HK-2 (cell line): ENCODE measurements around the gene FBP2.

ENCODE experiments used
- DNase-seq: peaks from one replicate; pipeline ENCODE4 v3.0.0-alpha.2; 2018; ENCODE audit not compliant: unreplicated experiment

Gene FBP2

GRCh38 chr9:94593459-94594345, at the start of gene FBP2:
Gene FBP2, minus strand, starts transcription at chr9:94593824. Its CDS starts 98 bp downstream, at chr9:94593726.
- DNase-seq, result no peak

GRCh38 chr9:94643176-94643575, 49.6 kb upstream of the FBP2 start:
- DNase-seq, result no peak

DNA sequence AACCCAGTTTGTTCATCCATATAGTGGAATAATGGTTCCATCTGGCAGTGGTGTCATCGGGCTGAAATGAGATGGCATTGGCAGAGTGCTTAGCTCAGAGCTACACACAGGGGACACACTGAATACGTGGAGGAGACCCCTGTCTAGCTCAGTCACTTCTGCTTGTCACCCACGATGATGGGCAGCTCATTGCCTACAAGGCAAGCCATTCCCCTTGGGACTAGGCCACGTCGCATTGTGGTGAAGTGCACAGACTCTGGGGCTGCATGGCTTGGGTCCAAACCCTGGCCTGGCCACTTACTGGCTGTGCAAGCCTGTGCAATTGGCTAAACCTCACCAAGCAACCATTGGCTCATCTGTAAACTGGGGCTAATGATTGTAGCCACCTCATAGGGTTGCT, 48.9 kb upstream of the FBP2 start:
- no peak for DNase-seq

GRCh38 chr9:94639999-94640376, 46.4 kb upstream of the FBP2 start:
- no peak for DNase-seq

DNA sequence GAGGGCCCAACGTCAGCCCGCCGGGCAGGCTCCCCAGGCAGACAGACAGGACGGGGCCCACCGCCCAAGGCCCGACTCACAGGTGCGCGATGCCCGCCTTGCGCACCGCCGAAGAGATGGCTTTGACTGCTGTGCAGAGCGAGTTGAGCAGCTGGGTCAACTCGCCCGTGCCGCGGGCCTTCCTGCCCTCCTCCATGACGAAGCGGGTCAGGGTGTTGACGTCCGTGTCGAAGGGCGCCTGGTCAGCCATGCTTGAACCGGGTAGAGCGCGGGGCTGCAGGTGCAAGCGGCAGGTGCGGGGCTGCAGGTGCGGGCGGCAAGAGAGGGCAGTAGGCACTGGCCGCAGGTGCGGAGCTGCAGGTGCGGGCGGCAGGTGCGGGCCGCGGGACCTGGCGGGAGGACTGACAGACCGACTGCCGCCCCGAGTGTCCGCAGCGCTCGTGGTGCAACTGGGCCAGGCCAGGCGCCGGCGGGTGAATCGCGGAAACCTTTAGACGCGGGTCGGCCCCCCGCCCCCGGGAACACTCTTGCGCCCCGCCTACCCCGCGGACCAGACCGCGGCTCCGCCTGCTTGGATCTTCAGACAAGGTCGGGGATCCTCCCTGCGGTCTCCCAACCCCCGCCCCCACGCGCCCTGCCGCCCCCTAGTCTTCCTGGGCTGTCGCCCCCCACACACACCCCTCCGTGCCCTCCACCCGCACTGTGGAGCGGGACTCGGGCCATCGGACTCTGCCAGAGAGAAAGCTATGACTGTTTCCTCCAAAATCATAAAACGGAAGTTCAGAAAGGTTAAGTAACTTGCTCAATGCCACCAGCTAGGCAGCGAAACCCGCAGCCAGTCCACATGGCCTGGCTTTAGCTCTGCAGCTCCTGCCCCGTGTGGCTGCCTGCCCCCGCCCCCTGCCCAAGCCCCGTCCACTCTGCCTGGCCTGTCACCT, 45.7 kb upstream of the FBP2 start, which contains the start of gene FBP1:
Gene FBP1 (minus strand): TSS at position 458 of the 938 bp plus-strand sequence. CDS start 208 bp downstream, at position 250.
- DNase-seq, result no peak

GRCh38 chr9:94638335-94639060, 44.9 kb upstream of the FBP2 start:
- DNase-seq, result no peak

GRCh38 chr9:94632737-94633136, 39.1 kb upstream of the FBP2 start:
- no peak for DNase-seq

GRCh38 chr9:94631599-94631998, 38.0 kb upstream of the FBP2 start:
- no peak for DNase-seq

DNA sequence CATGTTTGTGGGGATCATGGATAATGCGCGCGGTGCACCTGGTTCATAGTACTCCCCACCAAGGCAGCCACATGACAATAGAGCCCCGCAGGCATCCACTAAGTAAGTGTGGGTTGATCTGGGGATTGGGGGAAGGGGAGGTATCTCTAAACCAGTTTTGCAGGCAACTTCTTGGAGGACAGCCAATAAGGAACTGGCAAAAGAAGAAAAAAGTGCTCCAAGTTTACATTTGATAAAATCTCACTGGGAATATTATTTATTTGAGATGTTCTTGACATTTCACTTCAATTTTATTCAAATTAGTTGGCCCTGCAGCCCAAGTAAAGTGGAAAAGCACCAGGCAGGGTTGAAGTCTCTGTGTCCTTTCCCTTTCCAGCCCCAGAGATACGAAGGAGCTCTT, 37.2 kb upstream of the FBP2 start:
- DNase-seq, result no peak

GRCh38 chr9:94630281-94630680, 36.7 kb upstream of the FBP2 start:
- DNase-seq, result no peak

GRCh38 chr9:94627287-94627686, 33.7 kb upstream of the FBP2 start:
- DNase-seq, result no peak

DNA sequence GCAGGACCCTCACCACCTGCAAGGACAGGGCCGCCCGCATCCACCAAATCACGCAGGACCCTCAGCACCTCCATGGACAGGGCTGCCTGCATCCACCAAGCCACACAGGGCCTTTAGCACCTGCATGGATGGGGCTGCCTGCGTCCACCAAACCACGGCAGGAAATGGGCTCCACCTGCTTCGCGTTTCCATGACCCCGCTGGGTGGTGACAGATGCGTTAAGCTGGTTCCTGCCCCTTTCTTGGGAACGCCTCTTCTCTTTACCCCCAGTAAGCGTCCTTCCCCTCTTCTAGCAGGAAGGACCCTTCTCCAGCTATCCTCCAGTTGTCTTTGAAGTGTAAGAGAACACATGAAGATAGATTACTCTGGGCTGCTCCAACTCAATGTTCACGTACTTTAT, 32.2 kb upstream of the FBP2 start:
- DNase-seq, result no peak

GRCh38 chr9:94624629-94625028, 31.0 kb upstream of the FBP2 start:
- no peak for DNase-seq

DNA sequence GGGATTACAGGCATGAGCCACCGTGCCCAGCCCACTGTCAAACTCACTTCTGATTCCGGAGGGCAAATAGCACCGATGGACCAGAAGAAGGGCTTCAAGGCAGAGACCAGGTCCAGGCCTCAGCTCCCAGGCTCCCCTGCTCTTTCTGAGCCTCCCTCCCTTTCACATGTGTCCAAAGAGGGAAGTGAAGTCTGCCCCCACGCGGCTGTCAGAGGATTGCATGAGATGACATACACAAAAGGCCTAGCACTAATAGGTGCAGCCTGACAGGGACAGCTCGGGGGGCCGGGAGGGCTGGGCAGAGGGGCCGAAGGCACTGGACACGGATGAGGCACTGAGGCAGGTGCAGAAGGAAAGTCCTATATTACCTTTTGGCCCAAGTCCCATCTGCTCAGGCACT, 29.6 kb upstream of the FBP2 start:
- peak; percentile 18 for DNase-seq

DNA sequence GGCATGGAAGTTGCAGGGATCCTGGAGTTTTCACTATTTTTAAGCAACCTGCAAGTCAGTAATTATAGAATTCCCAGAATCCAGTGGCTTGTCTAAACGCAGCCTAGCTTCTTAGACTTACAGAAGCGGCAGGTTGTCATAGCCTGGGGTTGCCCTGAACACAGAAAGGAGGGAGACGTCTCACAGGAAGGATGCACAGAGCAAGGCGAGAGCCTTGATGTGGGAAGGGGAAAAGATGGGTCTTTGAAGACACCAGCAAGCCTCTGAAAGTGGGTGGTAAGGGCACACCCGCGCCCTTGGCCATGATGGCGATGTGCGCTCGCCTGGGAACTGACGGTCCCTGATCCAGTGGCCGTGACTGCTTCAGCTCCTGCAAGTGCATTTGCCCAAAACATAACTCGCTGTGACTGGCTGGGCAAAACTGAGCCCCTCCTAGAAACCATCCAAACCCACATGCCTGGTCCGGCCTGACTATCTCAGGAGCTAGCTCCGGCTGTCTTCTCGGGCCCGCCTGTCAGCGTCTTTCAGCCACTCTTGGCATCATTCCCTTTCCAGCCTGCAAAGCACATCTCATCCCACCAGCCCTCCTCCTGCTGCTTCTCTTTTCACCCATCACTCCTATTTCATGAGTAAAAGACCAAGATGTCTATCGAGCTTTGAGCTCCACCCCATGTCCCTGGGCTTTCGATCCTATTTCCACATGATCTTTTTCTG, 28.6 kb upstream of the FBP2 start:
- DNase-seq, result no peak

GRCh38 chr9:94619026-94619425, 25.4 kb upstream of the FBP2 start:
- no peak for DNase-seq

GRCh38 chr9:94613003-94613402, 19.4 kb upstream of the FBP2 start:
- no peak for DNase-seq

GRCh38 chr9:94612071-94612470, 18.4 kb upstream of the FBP2 start:
- no peak for DNase-seq

- no peak for DNase-seq
Observed at GRCh38 chr9:94611638-94612068, 18.0 kb upstream of the FBP2 start.

DNA sequence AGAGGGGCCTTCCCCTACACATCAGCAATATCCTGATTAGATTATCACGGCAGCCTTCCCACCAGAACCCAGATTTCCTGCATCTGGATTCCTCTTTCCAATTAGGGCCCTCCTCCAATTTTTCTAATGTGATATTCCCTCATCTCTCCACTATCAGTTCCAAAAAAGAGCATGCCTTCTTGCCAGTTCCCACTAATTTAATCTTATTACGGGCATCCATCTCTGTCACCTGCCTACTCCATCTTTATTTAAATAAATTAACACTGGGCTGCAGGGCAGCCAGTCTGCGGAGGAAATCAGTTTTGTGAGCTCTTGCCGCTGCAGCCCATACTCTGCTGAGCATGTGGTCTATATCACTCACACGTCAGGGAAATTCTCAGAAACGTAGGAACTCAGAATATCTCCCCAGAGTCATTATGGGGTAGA, 16.6 kb upstream of the FBP2 start:
- no peak for DNase-seq

DNA sequence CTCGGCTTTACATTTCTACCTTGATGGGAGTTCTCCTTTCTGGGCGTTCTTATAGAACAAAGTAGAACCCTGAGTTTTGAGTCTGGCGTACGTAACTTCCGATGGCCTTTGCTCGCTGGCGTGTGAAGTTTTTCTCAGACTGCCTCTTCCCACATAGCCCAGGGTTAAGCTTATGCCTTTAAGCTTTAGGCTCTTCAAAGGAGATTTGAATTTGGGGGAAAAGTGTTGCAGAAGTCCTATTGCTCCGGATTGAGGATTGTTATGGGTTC, 13.7 kb upstream of the FBP2 start:
- no peak for DNase-seq
